RWPE1 (cell line): Measurements from ENCODE around the gene NFU1.
"Not testable (repeated sequence)": the region's sequence is repeated elsewhere in the genome, so short reads cannot be mapped to it uniquely, and the experiment has no call there.

ENCODE experiments used
- CTCF ChIA-PET: fragments of 350-600 bp; sonication (Branson Sonifier 250); formaldehyde crosslinking; extraction: SDS; loops from one replicate; lab custom pipeline; 2021; lab: Yijun Ruan, JAX
- POLR2A ChIA-PET: fragments of 400-600 bp; formaldehyde crosslinking; extraction: SDS; loops from one replicate; lab custom pipeline; 2020; ENCODE audit warnings: antibody characterized with exemption; ENCODE audit not compliant: low non-redundant PET; lab: Yijun Ruan, JAX
- DNase-seq: peaks from one replicate; pipeline ENCODE4 v3.0.0; 2012; ENCODE audit warnings: low spot score
- H3K27ac ChIP-seq: fragments of 450-650 bp; 2 replicates; pipeline ENCODE4 v1.5.1; 2017
- TF ChIP-seq, protein P1 (sequence below): fragments of 450-650 bp; conservative IDR thresholded peaks from 2 replicates; pipeline ENCODE4 v1.5.1; 2017; ENCODE audit warnings: low read depth, mild to moderate bottlenecking

Gene NFU1

GRCh38 chr2:69424419-69424818 lies 12.8 kb downstream of the NFU1 start:
- TF ChIP-seq, protein P1, sequence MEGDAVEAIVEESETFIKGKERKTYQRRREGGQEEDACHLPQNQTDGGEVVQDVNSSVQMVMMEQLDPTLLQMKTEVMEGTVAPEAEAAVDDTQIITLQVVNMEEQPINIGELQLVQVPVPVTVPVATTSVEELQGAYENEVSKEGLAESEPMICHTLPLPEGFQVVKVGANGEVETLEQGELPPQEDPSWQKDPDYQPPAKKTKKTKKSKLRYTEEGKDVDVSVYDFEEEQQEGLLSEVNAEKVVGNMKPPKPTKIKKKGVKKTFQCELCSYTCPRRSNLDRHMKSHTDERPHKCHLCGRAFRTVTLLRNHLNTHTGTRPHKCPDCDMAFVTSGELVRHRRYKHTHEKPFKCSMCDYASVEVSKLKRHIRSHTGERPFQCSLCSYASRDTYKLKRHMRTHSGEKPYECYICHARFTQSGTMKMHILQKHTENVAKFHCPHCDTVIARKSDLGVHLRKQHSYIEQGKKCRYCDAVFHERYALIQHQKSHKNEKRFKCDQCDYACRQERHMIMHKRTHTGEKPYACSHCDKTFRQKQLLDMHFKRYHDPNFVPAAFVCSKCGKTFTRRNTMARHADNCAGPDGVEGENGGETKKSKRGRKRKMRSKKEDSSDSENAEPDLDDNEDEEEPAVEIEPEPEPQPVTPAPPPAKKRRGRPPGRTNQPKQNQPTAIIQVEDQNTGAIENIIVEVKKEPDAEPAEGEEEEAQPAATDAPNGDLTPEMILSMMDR, result no peak
- CTCF ChIA-PET, result no interaction called here
- DNase-seq, result no peak
- H3K27ac ChIP-seq, result no peak overlapping the region
- POLR2A ChIA-PET, result no interaction called here

- CTCF ChIA-PET, result no interaction called here
Observed at GRCh38 chr2:69422198-69422597, 15.0 kb downstream of the NFU1 start.

GRCh38 chr2:69419111-69419510 lies 18.1 kb downstream of the NFU1 start:
- DNase-seq, H3K27ac ChIP-seq, CTCF ChIA-PET, POLR2A ChIA-PET: not testable (repeated sequence)

More at GRCh38 chr2:69422198-69422597, 15.0 kb downstream of the NFU1 start:
- TF ChIP-seq, protein P1, result no peak
- POLR2A ChIA-PET, result no interaction called here
- H3K27ac ChIP-seq, result no peak overlapping the region
- no peak for DNase-seq

DNA sequence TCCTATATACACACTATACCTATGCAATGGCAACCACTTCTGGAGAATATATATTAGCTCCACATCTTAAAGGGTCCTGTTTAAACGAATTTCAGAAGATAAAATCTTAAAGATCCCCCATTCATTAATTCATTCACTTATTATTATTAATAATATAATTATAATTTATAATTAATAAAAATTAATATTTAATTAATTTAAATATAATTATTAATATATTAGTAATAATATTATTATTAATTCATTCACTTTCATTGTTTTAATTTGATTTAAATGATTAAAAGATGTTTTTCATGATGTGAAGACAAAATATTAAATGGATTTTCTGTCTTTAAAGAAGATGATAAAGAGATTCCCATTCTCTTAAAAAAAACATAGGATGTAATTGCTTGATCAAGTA lies 21.1 kb downstream of the NFU1 start:
- TF ChIP-seq, protein P1, result no peak
- CTCF ChIA-PET, result no interaction called here
- H3K27ac ChIP-seq, result no peak overlapping the region
- DNase-seq, result no peak
- POLR2A ChIA-PET, result no interaction called here

- POLR2A ChIA-PET, result no interaction called here
- no peak for DNase-seq
- TF ChIP-seq, protein P1, result no peak
- CTCF ChIA-PET, result interaction anchor here (0.6 to 1.0 kb wide), 2 partner anchors 26 to 1578 kb away, joined by 3 read pairs; partner anchors contain the start of gene NFU1
- no peak overlapping the region for H3K27ac ChIP-seq
Observed at GRCh38 chr2:69411120-69411519, 26.1 kb downstream of the NFU1 start.

DNA sequence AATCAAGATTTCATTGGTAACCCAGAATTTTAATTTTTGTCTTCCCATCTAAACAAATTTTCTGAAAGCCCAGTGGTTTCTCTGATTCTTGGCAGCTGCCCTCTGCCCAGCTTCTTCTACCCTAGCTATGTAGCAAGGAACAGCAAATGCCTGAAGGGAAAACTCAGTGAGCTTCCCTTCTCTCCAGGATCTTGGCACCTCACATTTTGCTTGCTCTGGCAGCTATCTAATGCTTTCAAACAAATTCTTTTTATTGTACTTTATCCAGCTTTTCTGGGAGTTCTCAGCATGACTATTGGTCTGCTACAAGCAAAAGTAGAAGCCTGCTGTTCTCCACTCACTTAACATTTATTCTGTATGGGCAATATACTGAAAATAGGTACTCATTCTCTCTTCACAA lies 31.9 kb downstream of the NFU1 start:
- TF ChIP-seq, protein P1, result no peak
- CTCF ChIA-PET, result interaction anchor here (0.6 kb wide), 1 partner anchor 1148 kb away, joined by 3 read pairs; no protein-coding TSS in a partner anchor
- no peak for DNase-seq
- no peak overlapping the region for H3K27ac ChIP-seq
- POLR2A ChIA-PET, result no interaction called here

GRCh38 chr2:69400121-69400520 lies 37.1 kb downstream of the NFU1 start:
- no peak overlapping the region for H3K27ac ChIP-seq
- DNase-seq, result no peak
- TF ChIP-seq, protein P1, result no peak
- ChIA-PET POLR2A (no interaction called here), CTCF (interaction anchor here (0.6 to 0.7 kb wide), 3 partner anchors 10 to 1601 kb away, joined by 3 to 4 read pairs (median 3); no protein-coding TSS in a partner anchor)
